Astrocyte (in vitro differentiated cells and primary cell): Measurements from ENCODE around the gene MICAL3.

ENCODE experiments used
- CTCF ChIP-seq: IDR thresholded peaks from 2 replicates; pipeline ENCODE4 v1.5.1; 2011; ENCODE audit warnings: low read depth, mild to moderate bottlenecking, inconsistent platforms, low read length, moderate library complexity; ENCODE audit not compliant: insufficient read depth
- EZH2 ChIP-seq: IDR thresholded peaks from 2 replicates; pipeline ENCODE4 v1.6.1; 2012; ENCODE audit warnings: mild to moderate bottlenecking, low read length, inconsistent platforms; ENCODE audit not compliant: insufficient read depth

GRCh38 chr22:17906978-17907747 lies 117.2 kb downstream of the MICAL3 start:
- TF ChIP-seq CTCF, result no peak
- TF ChIP-seq EZH2, result no peak
